Neuron (in vitro differentiated cells): ENCODE results near the gene CCSER2.

Source experiments
- H2AFZ ChIP-seq: one replicate; pipeline ENCODE4 v1.6.1; 2013; ENCODE audit warnings: low read depth, mild to moderate bottlenecking, inconsistent platforms, low read length, moderate library complexity
- H3K27me3 ChIP-seq: one replicate; pipeline ENCODE4 v1.6.1; 2013; ENCODE audit warnings: low read length; ENCODE audit not compliant: insufficient read depth
- H3K36me3 ChIP-seq: one replicate; pipeline ENCODE4 v1.6.1; 2013; ENCODE audit warnings: low read length; ENCODE audit not compliant: insufficient read depth
- H3K4me1 ChIP-seq: one replicate; pipeline ENCODE4 v1.6.1; 2013; ENCODE audit warnings: low read length; ENCODE audit not compliant: insufficient read depth
- H3K4me3 ChIP-seq: 2 replicates; pipeline ENCODE4 v1.5.1; 2013; ENCODE audit warnings: mild to moderate bottlenecking, low read length, moderate library complexity
- H3K9me3 ChIP-seq: one replicate; pipeline ENCODE4 v1.6.1; 2013; ENCODE audit warnings: low read length

Gene CCSER2

DNA sequence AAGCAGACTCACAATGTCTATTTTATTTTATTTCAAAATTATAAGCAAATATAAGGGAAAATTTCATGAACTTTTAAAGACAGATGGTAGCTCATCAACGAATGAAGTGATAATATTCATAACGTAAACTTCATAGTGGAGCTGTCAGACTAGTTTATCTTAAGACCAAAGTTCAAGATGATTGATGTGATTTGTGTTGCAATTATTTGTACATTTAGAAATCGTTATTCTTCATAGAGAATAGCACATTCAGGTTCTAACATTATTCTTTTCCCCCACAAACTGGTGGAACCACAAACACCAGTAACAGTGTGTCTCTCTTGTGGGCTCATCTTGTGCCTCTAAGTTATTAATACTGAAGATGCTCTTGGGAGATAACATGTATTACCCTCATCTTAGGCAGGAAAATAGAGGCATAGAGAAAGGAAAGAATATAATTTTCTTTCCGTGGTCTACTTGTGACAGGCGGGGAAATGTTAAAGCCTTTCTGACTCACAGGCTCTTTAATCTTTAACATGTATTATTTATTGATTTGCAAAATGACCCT lies 37.0 kb downstream of the CCSER2 start:
- Histone ChIP-seq H3K4me3 (no peak overlapping the region), H3K4me1 (peaks cover 2% of the 10 kb centered on the region), H3K27me3 (no peaks in the 10 kb centered on the region), H2AFZ (no peak overlapping the region), H3K36me3 (no peaks in the 10 kb centered on the region), H3K9me3 (no peaks in the 10 kb centered on the region)

GRCh38 chr10:84366041-84366440 lies 37.7 kb downstream of the CCSER2 start:
- Histone ChIP-seq H3K4me1 (peaks cover 2% of the 10 kb centered on the region), H2AFZ (no peak overlapping the region), H3K27me3 (no peaks in the 10 kb centered on the region), H3K36me3 (peaks cover 2% of the 10 kb centered on the region), H3K9me3 (no peaks in the 10 kb centered on the region), H3K4me3 (no peak overlapping the region)

- Histone ChIP-seq H3K36me3 (peaks cover 13% of the 10 kb centered on the region), H3K9me3 (no peaks in the 10 kb centered on the region), H3K4me3 (no peak overlapping the region), H3K27me3 (no peaks in the 10 kb centered on the region), H2AFZ (no peak overlapping the region), H3K4me1 (peaks cover 1% of the 10 kb centered on the region)
Measured at GRCh38 chr10:84367256-84367655, 38.9 kb downstream of the CCSER2 start.

GRCh38 chr10:84368828-84369227 lies 40.4 kb downstream of the CCSER2 start:
- Histone ChIP-seq H3K36me3 (peaks cover 17% of the 10 kb centered on the region), H3K4me1 (no peaks in the 10 kb centered on the region), H3K9me3 (no peaks in the 10 kb centered on the region), H2AFZ (no peak overlapping the region), H3K4me3 (no peak overlapping the region), H3K27me3 (no peaks in the 10 kb centered on the region)

DNA sequence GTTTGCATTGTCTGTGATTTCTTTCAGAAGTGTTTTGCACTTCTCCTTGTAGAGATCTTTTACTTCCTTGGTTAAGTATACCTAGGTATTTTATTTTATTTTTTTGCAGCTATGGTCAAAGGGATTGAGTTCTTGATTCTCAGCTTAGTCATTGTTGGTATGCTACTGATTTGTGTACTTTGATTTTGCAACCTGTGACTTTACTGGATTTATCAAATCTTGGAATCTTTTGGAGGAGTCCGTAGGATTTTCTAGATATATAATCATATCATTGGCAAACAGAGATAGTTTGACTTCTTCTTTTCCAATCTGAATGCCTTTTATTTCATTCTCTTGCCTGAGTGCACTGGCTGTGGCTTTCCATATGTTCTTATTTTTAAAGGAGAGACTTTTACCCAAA lies 41.9 kb downstream of the CCSER2 start:
- H3K36me3 ChIP-seq = peaks cover 22% of the 10 kb centered on the region
- H3K4me1 ChIP-seq = no peaks in the 10 kb centered on the region
- H3K4me3 ChIP-seq = no peak overlapping the region
- no peaks in the 10 kb centered on the region for H3K9me3 ChIP-seq
- H2AFZ ChIP-seq = no peak overlapping the region
- H3K27me3 ChIP-seq = no peaks in the 10 kb centered on the region

GRCh38 chr10:84371944-84372343 lies 43.6 kb downstream of the CCSER2 start:
- peaks cover 26% of the 10 kb centered on the region for H3K36me3 ChIP-seq
- H2AFZ ChIP-seq = no peak overlapping the region
- H3K4me3 ChIP-seq = no peak overlapping the region
- no peaks in the 10 kb centered on the region for H3K27me3 ChIP-seq
- H3K4me1 ChIP-seq = no peaks in the 10 kb centered on the region
- H3K9me3 ChIP-seq = no peaks in the 10 kb centered on the region

DNA sequence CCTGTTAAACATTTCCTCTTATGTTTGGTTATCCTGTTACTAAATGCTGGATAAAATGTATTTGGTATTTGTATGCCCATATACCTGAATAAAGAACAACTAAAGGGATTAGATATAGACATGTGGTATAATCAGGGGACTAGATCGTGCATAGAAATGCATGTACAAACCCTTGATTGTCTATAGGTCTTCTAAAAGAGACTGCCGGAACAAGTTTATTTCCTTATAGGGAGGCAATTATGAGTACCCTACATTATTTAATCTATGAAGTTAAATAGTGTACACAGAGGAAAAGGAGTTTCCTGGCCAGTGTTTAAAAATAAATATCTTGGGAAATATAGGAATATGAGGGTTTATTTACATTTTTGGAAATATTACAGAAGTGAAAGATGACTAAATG lies 44.6 kb downstream of the CCSER2 start:
- H3K4me3 ChIP-seq = no peak overlapping the region
- peaks cover 26% of the 10 kb centered on the region for H3K36me3 ChIP-seq
- no peaks in the 10 kb centered on the region for H3K27me3 ChIP-seq
- no peak overlapping the region for H2AFZ ChIP-seq
- no peaks in the 10 kb centered on the region for H3K9me3 ChIP-seq
- H3K4me1 ChIP-seq = no peaks in the 10 kb centered on the region

- Histone ChIP-seq H3K9me3 (no peaks in the 10 kb centered on the region), H3K27me3 (no peaks in the 10 kb centered on the region), H3K36me3 (peaks cover 26% of the 10 kb centered on the region), H2AFZ (no peak overlapping the region), H3K4me1 (no peaks in the 10 kb centered on the region), H3K4me3 (no peak overlapping the region)
Measured at GRCh38 chr10:84374455-84374854, 46.1 kb downstream of the CCSER2 start.

- H2AFZ ChIP-seq = no peak overlapping the region
- H3K4me3 ChIP-seq = no peak overlapping the region
- peaks cover 26% of the 10 kb centered on the region for H3K36me3 ChIP-seq
- no peaks in the 10 kb centered on the region for H3K27me3 ChIP-seq
- H3K9me3 ChIP-seq = no peaks in the 10 kb centered on the region
- H3K4me1 ChIP-seq = no peaks in the 10 kb centered on the region
Measured at GRCh38 chr10:84375011-84375410, 46.6 kb downstream of the CCSER2 start.

GRCh38 chr10:84375881-84376280 lies 47.5 kb downstream of the CCSER2 start:
- Histone ChIP-seq H3K27me3 (no peaks in the 10 kb centered on the region), H3K4me1 (no peaks in the 10 kb centered on the region), H3K4me3 (no peak overlapping the region), H3K9me3 (no peaks in the 10 kb centered on the region), H3K36me3 (peaks cover 26% of the 10 kb centered on the region), H2AFZ (no peak overlapping the region)

- Histone ChIP-seq H3K27me3 (no peaks in the 10 kb centered on the region), H3K4me1 (no peaks in the 10 kb centered on the region), H3K9me3 (peaks cover 10% of the 10 kb centered on the region), H3K36me3 (peaks cover 14% of the 10 kb centered on the region), H3K4me3 (no peak overlapping the region), H2AFZ (no peak overlapping the region)
Measured at GRCh38 chr10:84388148-84388547, 59.8 kb downstream of the CCSER2 start.

- Histone ChIP-seq H3K27me3 (no peaks in the 10 kb centered on the region), H3K4me1 (no peaks in the 10 kb centered on the region), H3K36me3 (peaks cover 14% of the 10 kb centered on the region), H3K9me3 (peaks cover 9% of the 10 kb centered on the region), H2AFZ (no peak overlapping the region), H3K4me3 (no peak overlapping the region)
Measured at GRCh38 chr10:84390364-84390763, 62.0 kb downstream of the CCSER2 start.

GRCh38 chr10:84391326-84391725 lies 62.9 kb downstream of the CCSER2 start:
- Histone ChIP-seq H3K4me1 (no peaks in the 10 kb centered on the region), H3K9me3 (peaks cover 5% of the 10 kb centered on the region), H2AFZ (no peak overlapping the region), H3K27me3 (no peaks in the 10 kb centered on the region), H3K36me3 (peaks cover 14% of the 10 kb centered on the region), H3K4me3 (no peak overlapping the region)

DNA sequence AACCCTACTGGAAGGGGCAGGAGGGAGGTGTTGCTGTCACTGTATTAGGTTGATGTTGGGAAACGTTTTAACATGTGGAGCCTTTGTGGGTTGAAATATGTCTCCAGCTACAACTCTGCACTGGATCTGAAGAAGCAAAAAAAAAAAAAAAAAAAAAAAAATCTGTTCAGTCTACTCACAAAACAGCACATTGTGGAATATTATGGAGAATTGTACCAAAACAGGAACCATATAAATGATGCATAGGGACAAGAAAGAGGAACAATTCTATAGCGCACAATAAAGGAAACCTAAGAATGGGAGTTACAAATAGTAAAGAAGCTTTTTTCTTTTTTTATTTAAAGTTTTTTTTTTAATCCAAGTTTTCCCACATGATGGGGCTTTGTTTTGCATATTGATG lies 63.8 kb downstream of the CCSER2 start:
- Histone ChIP-seq H3K4me1 (no peaks in the 10 kb centered on the region), H3K4me3 (no peak overlapping the region), H3K36me3 (peaks cover 14% of the 10 kb centered on the region), H3K27me3 (no peaks in the 10 kb centered on the region), H2AFZ (no peak overlapping the region), H3K9me3 (peaks cover 4% of the 10 kb centered on the region)
